ENCODE data around the gene DLX4. TPM values are rescaled to one million over a fixed set of nuclear protein-coding genes. Genes with fewer than 3 reads are reported as not detected.

DLX4 gene
- total and polyA plus RNA-seq, 7 experiments from 2014 or later, result 0.34 to 1.6 (median 0.74) TPM; not detected in 2

DNA sequence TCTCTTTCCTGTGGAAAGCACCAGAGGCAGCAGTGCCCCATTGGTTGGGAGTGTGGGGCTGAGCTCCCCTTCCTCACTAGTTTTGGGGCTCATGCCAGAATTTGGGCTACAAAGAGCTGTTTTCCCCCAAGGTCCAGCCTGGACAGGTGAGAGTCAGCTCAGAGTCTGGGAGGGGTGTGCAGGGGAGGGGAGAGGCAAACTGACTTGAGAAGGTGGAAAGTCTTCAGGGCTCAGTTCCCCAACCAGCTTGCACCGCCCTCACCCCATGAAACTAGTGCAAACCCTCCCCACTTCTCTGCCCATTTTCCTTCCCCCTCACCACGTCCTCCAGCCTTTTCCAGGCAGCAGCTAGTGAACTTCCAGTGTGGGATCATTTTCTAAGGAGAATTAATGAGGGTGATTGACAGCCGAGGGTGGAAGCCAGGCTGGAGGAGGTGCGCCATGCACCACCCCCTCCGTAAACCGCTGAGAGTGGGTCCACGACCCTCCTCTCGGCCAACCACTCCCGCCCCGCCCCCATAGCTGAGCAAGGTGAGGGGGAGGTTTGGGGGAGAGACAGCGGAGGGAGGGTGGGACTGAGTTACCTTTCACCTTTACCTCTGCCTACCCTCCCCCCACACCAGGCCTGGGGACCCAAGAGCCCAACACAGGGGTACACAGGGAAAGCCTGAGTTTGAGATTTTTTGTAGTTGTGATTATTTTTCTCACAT, 6.2 kb upstream of the DLX4 start:
- H3K4me3 Mint-ChIP-seq, result peak overlapping the region in 2 of 10 donors; percentile 45 to 83
- ATAC-seq (no peak), DNase-seq (no peak)
- Histone ChIP-seq H3K9me3 (ENCODE audit: control insufficient read depth in 2 of 3, low read length in 3 of 3) (no peaks in the 10 kb centered on the region), H3K27me3 (ENCODE audit: control insufficient read depth in 2 of 2, insufficient read depth in 2 of 2, low read length in 2 of 2) (peaks cover 11 to 40% of the 10 kb centered on the region in 2 donors), H3K36me3 (ENCODE audit: control insufficient read depth in 2 of 3, insufficient read depth in 3 of 3, low read length in 3 of 3) (no peaks in the 10 kb centered on the region), H3K27ac (ENCODE audit: low read depth, low read length) (no peak overlapping the region), H3K4me1 (ENCODE audit: control insufficient read depth in 2 of 2, insufficient read depth in 2 of 2, low read length in 2 of 2) (peaks cover 0 to 22% of the 10 kb centered on the region in 2 donors), H3K4me3 (ENCODE audit: low read length) (no peak overlapping the region)
- H3K36me3 Mint-ChIP-seq, result peaks cover 0 to 5% (median 3%) of the 10 kb centered on the region in 5 donors
- POLR2A ChIA-PET, result no interaction called here
- peaks cover 61 to 68% (median 66%) of the 10 kb centered on the region in 5 donors for H3K27me3 Mint-ChIP-seq
- peaks cover 0 to 18% (median 9%) of the 10 kb centered on the region in 11 donors for H3K9me3 Mint-ChIP-seq
- H3K4me1 Mint-ChIP-seq, result peaks cover 13 to 38% (median 32%) of the 10 kb centered on the region in 7 donors
- no peak overlapping the region for H3K27ac Mint-ChIP-seq
- CTCF ChIA-PET, result interaction anchor here (0.7 kb wide), 2 partner anchors 10 to 11 kb away, joined by 3 to 4 read pairs; no protein-coding TSS in a partner anchor
- intact Hi-C loops (cut with micrococcal nuclease), result loop anchor here in 1 of 2 donors (10.0 kb wide), 3 partner anchors 958 to 1348 kb away; partner anchors contain the start of genes HOXB7 and HOXB8

DNA sequence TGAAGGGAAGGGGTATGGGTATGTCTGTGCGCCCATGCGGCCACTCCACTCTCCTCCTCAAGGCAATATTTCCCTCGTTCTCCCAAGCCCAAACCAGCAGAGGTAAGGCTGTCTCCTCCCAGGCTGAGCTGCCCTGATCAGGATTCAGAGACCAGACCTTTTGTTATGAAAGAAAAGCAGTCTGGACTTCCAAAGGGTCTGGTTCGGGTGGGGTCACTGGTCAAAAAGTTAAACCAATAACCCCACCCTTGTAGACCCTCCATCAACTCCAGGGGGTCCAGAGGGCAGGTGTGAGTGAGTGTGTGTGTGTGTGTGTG, 5.7 kb upstream of the DLX4 start:
- ATAC-seq, result no peak
- H3K36me3 ChIP-seq (ENCODE audit: control insufficient read depth in 2 of 3, insufficient read depth in 3 of 3, low read length in 3 of 3), result no peaks in the 10 kb centered on the region
- Mint-ChIP-seq H3K4me3 (peak overlapping the region in 7 of 10 donors; percentile 19 to 83 (median 45)), H3K9me3 (peaks cover 0 to 19% (median 9%) of the 10 kb centered on the region in 11 donors), H3K27ac (peak overlapping the region in 1 of 9 donors; percentile 50), H3K36me3 (peaks cover 0 to 5% (median 3%) of the 10 kb centered on the region in 5 donors), H3K4me1 (peaks cover 13 to 43% (median 36%) of the 10 kb centered on the region in 7 donors), H3K27me3 (peaks cover 61 to 71% (median 68%) of the 10 kb centered on the region in 5 donors)
- H3K27me3 ChIP-seq (ENCODE audit: control insufficient read depth in 2 of 2, insufficient read depth in 2 of 2, low read length in 2 of 2), result peaks cover 11 to 40% of the 10 kb centered on the region in 2 donors
- DNase-seq, result no peak
- no peaks in the 10 kb centered on the region for H3K9me3 ChIP-seq (ENCODE audit: control insufficient read depth in 2 of 3, low read length in 3 of 3)
- H3K4me1 ChIP-seq (ENCODE audit: control insufficient read depth in 2 of 2, insufficient read depth in 2 of 2, low read length in 2 of 2), result peaks cover 0 to 26% of the 10 kb centered on the region in 2 donors
- intact Hi-C loops (cut with micrococcal nuclease), result loop anchor here in 1 of 2 donors (10.0 kb wide), 3 partner anchors 958 to 1348 kb away; partner anchors contain the start of genes HOXB7 and HOXB8
- CTCF ChIA-PET, result interaction anchor here (1.4 kb wide), 1 partner anchor 10 kb away, joined by 5 read pairs; no protein-coding TSS in a partner anchor
- no peak overlapping the region for H3K4me3 ChIP-seq (ENCODE audit: low read length)
- no peak overlapping the region for H3K27ac ChIP-seq (ENCODE audit: low read depth, low read length)
- POLR2A ChIA-PET, result interaction anchor here (1.1 to 1.2 kb wide), 2 partner anchors 33 to 113 kb away, joined by 3 to 7 read pairs; no protein-coding TSS in a partner anchor

DNA sequence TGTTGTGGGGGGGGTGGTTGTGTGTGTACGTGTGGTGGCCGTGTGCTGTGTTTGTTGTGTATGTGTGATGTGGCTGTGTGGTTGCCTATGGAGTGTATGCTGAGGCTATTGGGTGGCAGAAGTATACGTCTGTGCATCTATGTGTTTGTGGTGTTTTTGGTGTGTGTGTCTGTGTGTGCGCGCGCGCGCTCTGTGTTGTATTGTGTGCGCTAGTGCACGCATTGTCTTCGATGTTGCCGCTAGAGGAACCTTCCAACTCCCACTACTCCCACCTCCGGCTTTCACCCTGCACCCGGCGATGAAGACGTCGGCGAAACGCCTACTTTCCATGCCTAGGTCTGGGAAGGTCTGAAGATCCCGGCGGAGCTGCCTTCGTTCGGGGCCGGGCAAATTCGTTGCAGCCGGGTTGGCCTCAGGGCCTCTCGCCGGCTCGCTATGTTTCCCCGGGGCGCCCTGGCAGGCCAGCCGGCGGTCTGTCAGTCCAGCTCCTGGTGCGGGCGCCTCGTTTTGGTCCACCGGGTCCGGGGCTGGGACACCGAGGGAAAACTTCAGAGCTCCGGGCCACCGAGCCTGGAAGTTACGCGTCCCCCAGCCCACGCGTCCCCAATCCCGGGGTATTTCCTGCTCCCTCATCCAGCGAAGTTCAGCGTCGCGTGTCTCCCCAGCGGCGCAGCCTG, 5.2 kb upstream of the DLX4 start:
- intact Hi-C loops (cut with micrococcal nuclease), result loop anchor here in 1 of 2 donors (1.0 to 10.0 kb wide), 4 partner anchors 9 to 1349 kb away; partner anchors contain the start of genes HOXB7 and HOXB8
- peaks cover 0 to 5% (median 3%) of the 10 kb centered on the region in 5 donors for H3K36me3 Mint-ChIP-seq
- H3K4me3 Mint-ChIP-seq, result peak overlapping the region in 9 of 10 donors; percentile 57 to 83 (median 77)
- H3K27ac Mint-ChIP-seq, result peak overlapping the region in 2 of 9 donors; percentile 19 to 75
- H3K4me3 ChIP-seq (ENCODE audit: low read length), result no peak overlapping the region
- CTCF ChIA-PET, result interaction anchor here (1.2 to 1.4 kb wide), 2 partner anchors 11 to 33 kb away, joined by 5 read pairs; no protein-coding TSS in a partner anchor
- H3K27me3 ChIP-seq (ENCODE audit: control insufficient read depth in 2 of 2, insufficient read depth in 2 of 2, low read length in 2 of 2), result peaks cover 11 to 40% of the 10 kb centered on the region in 2 donors
- peaks cover 13 to 44% (median 36%) of the 10 kb centered on the region in 7 donors for H3K4me1 Mint-ChIP-seq
- no peaks in the 10 kb centered on the region for H3K9me3 ChIP-seq (ENCODE audit: control insufficient read depth in 2 of 3, low read length in 3 of 3)
- H3K36me3 ChIP-seq (ENCODE audit: control insufficient read depth in 2 of 3, insufficient read depth in 3 of 3, low read length in 3 of 3), result no peaks in the 10 kb centered on the region
- peaks cover 2 to 26% of the 10 kb centered on the region in 2 donors for H3K4me1 ChIP-seq (ENCODE audit: control insufficient read depth in 2 of 2, insufficient read depth in 2 of 2, low read length in 2 of 2)
- no peak overlapping the region for H3K27ac ChIP-seq (ENCODE audit: low read depth, low read length)
- ATAC-seq (no peak), DNase-seq (no peak)
- peaks cover 61 to 74% (median 68%) of the 10 kb centered on the region in 5 donors for H3K27me3 Mint-ChIP-seq
- peaks cover 0 to 19% (median 9%) of the 10 kb centered on the region in 11 donors for H3K9me3 Mint-ChIP-seq
- POLR2A ChIA-PET, result interaction anchor here (1.1 to 1.2 kb wide), 2 partner anchors 33 to 114 kb away, joined by 3 to 7 read pairs; no protein-coding TSS in a partner anchor

DNA sequence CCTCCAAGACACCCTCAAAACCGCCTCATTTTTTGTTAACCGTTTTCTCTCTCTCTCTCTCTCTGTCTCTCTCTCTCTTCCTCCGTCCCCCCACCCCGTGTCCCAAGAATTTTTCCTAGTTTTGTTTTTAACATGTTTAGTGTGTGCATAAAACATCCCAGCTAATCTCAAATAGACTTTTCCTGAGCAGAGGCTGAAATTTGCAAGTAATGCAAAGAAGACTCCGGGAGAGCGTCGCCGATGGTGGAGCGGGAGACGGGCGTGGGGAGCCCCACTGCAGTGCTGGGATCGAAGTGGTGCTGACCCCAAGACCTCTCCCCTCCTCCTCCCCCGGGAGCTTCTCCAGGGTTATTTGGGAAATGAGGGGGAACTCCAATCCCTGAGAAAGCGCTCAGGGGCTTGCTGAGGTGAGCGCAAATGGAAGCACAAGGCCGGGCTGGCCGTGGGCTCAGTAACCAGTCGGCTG, 4.7 kb upstream of the DLX4 start:
- peak overlapping the region in 4 of 9 donors; percentile 4 to 76 (median 50) for H3K27ac Mint-ChIP-seq
- peak overlapping the region; percentile 57 to 83 (median 77) for H3K4me3 Mint-ChIP-seq
- Histone ChIP-seq H3K4me3 (ENCODE audit: low read length) (no peak overlapping the region), H3K4me1 (ENCODE audit: control insufficient read depth in 2 of 2, insufficient read depth in 2 of 2, low read length in 2 of 2) (peaks cover 6 to 26% of the 10 kb centered on the region in 2 donors), H3K9me3 (ENCODE audit: control insufficient read depth in 2 of 3, low read length in 3 of 3) (no peaks in the 10 kb centered on the region), H3K27me3 (ENCODE audit: control insufficient read depth in 2 of 2, insufficient read depth in 2 of 2, low read length in 2 of 2) (peaks cover 11 to 40% of the 10 kb centered on the region in 2 donors), H3K27ac (ENCODE audit: low read depth, low read length) (no peak overlapping the region), H3K36me3 (ENCODE audit: control insufficient read depth in 2 of 3, insufficient read depth in 3 of 3, low read length in 3 of 3) (no peaks in the 10 kb centered on the region)
- ChIA-PET POLR2A (interaction anchor here (1.1 to 1.2 kb wide), 2 partner anchors 32 to 114 kb away, joined by 3 to 7 read pairs; no protein-coding TSS in a partner anchor), CTCF (interaction anchor here (0.7 to 1.4 kb wide), 3 partner anchors 11 to 32 kb away, joined by 3 to 5 read pairs (median 5); no protein-coding TSS in a partner anchor)
- ATAC-seq (no peak), DNase-seq (no peak)
- peaks cover 61 to 78% (median 69%) of the 10 kb centered on the region in 5 donors for H3K27me3 Mint-ChIP-seq
- intact Hi-C loops (cut with micrococcal nuclease), result loop anchor here in 1 of 2 donors (1.0 to 10.0 kb wide), 4 partner anchors 8 to 1350 kb away; partner anchors contain the start of genes HOXB7 and HOXB8
- H3K4me1 Mint-ChIP-seq, result peaks cover 14 to 48% (median 37%) of the 10 kb centered on the region in 7 donors
- peaks cover 0 to 20% (median 9%) of the 10 kb centered on the region in 11 donors for H3K9me3 Mint-ChIP-seq
- peaks cover 0 to 5% (median 3%) of the 10 kb centered on the region in 5 donors for H3K36me3 Mint-ChIP-seq

DNA sequence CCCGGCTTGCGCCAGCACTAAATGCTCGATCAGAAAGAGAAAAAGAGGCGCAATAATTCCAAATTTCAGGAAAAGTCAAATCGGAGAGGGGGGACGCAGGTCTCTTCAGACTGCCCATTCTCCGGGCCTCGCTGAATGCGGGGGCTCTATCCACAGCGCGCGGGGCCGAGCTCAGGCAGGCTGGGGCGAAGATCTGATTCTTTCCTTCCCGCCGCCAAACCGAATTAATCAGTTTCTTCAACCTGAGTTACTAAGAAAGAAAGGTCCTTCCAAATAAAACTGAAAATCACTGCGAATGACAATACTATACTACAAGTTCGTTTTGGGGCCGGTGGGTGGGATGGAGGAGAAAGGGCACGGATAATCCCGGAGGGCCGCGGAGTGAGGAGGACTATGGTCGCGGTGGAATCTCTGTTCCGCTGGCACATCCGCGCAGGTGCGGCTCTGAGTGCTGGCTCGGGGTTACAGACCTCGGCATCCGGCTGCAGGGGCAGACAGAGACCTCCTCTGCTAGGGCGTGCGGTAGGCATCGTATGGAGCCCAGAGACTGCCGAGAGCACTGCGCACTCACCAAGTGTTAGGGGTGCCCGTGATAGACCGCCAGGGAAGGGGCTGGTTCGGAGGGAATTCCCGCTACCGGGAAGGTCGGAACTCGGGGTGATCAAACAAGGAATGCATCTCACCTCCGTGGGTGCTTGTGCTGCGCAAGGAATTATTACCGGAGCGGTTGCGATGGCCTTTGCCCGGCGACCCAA, 4.0 kb upstream of the DLX4 start:
- H3K4me3 ChIP-seq (ENCODE audit: low read length), result peak overlapping the region; percentile 37
- H3K4me3 Mint-ChIP-seq, result peak overlapping the region; percentile 48 to 83 (median 77)
- peaks cover 9 to 26% of the 10 kb centered on the region in 2 donors for H3K4me1 ChIP-seq (ENCODE audit: control insufficient read depth in 2 of 2, insufficient read depth in 2 of 2, low read length in 2 of 2)

More for the DNA sequence above, 4.0 kb upstream of the DLX4 start:
- no peaks in the 10 kb centered on the region for H3K9me3 ChIP-seq (ENCODE audit: control insufficient read depth in 2 of 3, low read length in 3 of 3)
- peak in 5 of 9 donors; percentile 32 to 53 (median 36) for DNase-seq
- intact Hi-C loops (cut with micrococcal nuclease), result loop anchor here (1.0 to 10.0 kb wide), 5 partner anchors 7 to 1350 kb away; partner anchors contain the start of genes NGFR (in 2 of the 2), HOXB7 (in 1 of the 2) and HOXB8 (in 1 of the 2)
- H3K27ac ChIP-seq (ENCODE audit: low read depth, low read length), result no peak overlapping the region
- H3K4me1 Mint-ChIP-seq, result peaks cover 17 to 52% (median 41%) of the 10 kb centered on the region in 7 donors
- H3K9me3 Mint-ChIP-seq, result peaks cover 0 to 22% (median 9%) of the 10 kb centered on the region in 11 donors
- POLR2A ChIA-PET, result no interaction called here
- peak overlapping the region in 4 of 9 donors; percentile 14 to 75 (median 46) for H3K27ac Mint-ChIP-seq
- no peak for ATAC-seq
- H3K36me3 ChIP-seq (ENCODE audit: control insufficient read depth in 2 of 3, insufficient read depth in 3 of 3, low read length in 3 of 3), result no peaks in the 10 kb centered on the region
- H3K36me3 Mint-ChIP-seq, result peaks cover 0 to 5% (median 3%) of the 10 kb centered on the region in 5 donors
- H3K27me3 ChIP-seq (ENCODE audit: control insufficient read depth in 2 of 2, insufficient read depth in 2 of 2, low read length in 2 of 2), result peaks cover 11 to 40% of the 10 kb centered on the region in 2 donors
- CTCF ChIA-PET, result interaction anchor here (0.7 to 1.2 kb wide), 2 partner anchors 24 to 31 kb away, joined by 3 to 5 read pairs; no protein-coding TSS in a partner anchor
- peaks cover 61 to 81% (median 68%) of the 10 kb centered on the region in 5 donors for H3K27me3 Mint-ChIP-seq

Measured in naive thymus-derived CD4-positive, alpha-beta T cell (primary cell).